ENCODE results near the gene SFN. TPM values are rescaled to one million over a fixed set of nuclear protein-coding genes. Genes with fewer than 3 reads are reported as not detected.

SFN gene
- total and polyA plus RNA-seq, 10 donors: 0.27 to 0.80 (median 0.61) TPM; not detected in 3

DNA sequence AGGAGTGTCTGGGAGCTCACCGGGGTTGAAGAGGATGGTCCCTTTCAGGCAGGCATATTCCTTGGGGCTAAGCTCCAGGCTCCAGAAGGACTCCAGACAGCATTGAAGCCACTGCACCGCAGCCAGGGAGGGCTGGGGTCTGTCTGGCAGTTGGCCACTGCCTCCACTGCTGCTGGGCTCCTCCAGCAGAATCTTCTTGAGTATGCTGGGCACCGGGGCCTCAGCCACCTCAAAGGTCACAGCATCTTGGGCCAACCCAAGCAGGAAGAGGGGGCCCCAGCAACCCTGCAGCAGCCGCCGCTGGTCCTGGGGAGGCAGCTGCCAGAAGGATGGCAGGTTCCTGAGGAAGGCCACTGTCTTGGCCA is 50.4 kb downstream of the SFN start:
- Histone ChIP-seq H3K36me3 (no peaks in the 10 kb centered on the region), H3K27me3 (replicated peaks in 1 of 7) (no peaks in the 10 kb centered on the region), H3K9me3 (no peaks in the 10 kb centered on the region), H3K4me3 (peak overlapping the region; percentile 12 to 70 (median 32)), H3K27ac (peak overlapping the region in 7 of 8 donors; percentile 63 to 88 (median 80)), H3K4me1 (peaks cover 0 to 11% (median 2%) of the 10 kb centered on the region in 6 donors)
- no peak for TF ChIP-seq POLR2AphosphoS5 (IDR thresholded peaks at IDR 0.05)
- TF ChIP-seq, protein P1, sequence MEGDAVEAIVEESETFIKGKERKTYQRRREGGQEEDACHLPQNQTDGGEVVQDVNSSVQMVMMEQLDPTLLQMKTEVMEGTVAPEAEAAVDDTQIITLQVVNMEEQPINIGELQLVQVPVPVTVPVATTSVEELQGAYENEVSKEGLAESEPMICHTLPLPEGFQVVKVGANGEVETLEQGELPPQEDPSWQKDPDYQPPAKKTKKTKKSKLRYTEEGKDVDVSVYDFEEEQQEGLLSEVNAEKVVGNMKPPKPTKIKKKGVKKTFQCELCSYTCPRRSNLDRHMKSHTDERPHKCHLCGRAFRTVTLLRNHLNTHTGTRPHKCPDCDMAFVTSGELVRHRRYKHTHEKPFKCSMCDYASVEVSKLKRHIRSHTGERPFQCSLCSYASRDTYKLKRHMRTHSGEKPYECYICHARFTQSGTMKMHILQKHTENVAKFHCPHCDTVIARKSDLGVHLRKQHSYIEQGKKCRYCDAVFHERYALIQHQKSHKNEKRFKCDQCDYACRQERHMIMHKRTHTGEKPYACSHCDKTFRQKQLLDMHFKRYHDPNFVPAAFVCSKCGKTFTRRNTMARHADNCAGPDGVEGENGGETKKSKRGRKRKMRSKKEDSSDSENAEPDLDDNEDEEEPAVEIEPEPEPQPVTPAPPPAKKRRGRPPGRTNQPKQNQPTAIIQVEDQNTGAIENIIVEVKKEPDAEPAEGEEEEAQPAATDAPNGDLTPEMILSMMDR (IDR thresholded peaks at IDR 0.05 in 8 of 11, conservative IDR thresholded peaks at IDR 0.05 in 3 of 11): no peak
- no peak for TF ChIP-seq POLR2A (IDR thresholded peaks at IDR 0.05)
- 62 to 96% (median 67%) methylated on average over 2 to 5 of the region's 5 CpGs for WGBS, 5 donors
- peak; percentile 65 for DNase-seq
- intact Hi-C loops (cut with DNase I; ENCODE audit: low total_unique reads): no loop called here

Small RNAs within 50 kb of the gene (small RNA-seq; reads per million reads assigned to genes)
- 0 reads per million in 4 donors for gene RN7SL165P

Other genes starting within 250 kb of the SFN start
- 100 to 1,000 TPM in 3 of 7 donors, 10 to 100 TPM in 4; 86.0 to 121 (median 97.4) TPM for gene ARID1A, start 167.1 kb upstream of the SFN start, total RNA-seq
- gene ARID1A, start 167.1 kb upstream of the SFN start, polyA plus RNA-seq: 10 to 100 TPM in 2 of 3 donors, 1 to 10 TPM in 1; 9.8 to 24.2 (median 14.6) TPM
- 10 to 100 TPM in 6 of 7 donors, 1 to 10 TPM in 1; 8.1 to 21.8 (median 12.5) TPM for gene PIGV, start 75.2 kb upstream of the SFN start, total RNA-seq
- gene PIGV, start 75.2 kb upstream of the SFN start, polyA plus RNA-seq: 1 to 10 TPM; 4.8 to 6.6 (median 5.2) TPM
- gene ZDHHC18, start 36.5 kb upstream of the SFN start, total RNA-seq: 10 to 100 TPM; 41.6 to 80.4 (median 54.4) TPM
- gene ZDHHC18, start 36.5 kb upstream of the SFN start, polyA plus RNA-seq: 10 to 100 TPM in 1 of 3 donors, 1 to 10 TPM in 2; 6.2 to 22.0 (median 8.9) TPM
- gene GPN2, start 27.1 kb downstream of the SFN start, total RNA-seq: 10 to 100 TPM; 15.2 to 28.7 (median 21.5) TPM
- 10 to 100 TPM; 11.6 to 15.7 (median 14.2) TPM for gene GPN2, start 27.1 kb downstream of the SFN start, polyA plus RNA-seq
- 10 to 100 TPM; 14.3 to 20.2 (median 17.3) TPM for gene GPATCH3, start 37.3 kb downstream of the SFN start, total RNA-seq
- 10 to 100 TPM; 13.3 to 25.8 (median 19.3) TPM for gene GPATCH3, start 37.3 kb downstream of the SFN start, polyA plus RNA-seq
- gene NR0B2, start 50.8 kb downstream of the SFN start, total RNA-seq: 10 to 100 TPM in 3 of 7 donors, 1 to 10 TPM in 4; 2.6 to 27.1 (median 10.0) TPM
- gene NR0B2, start 50.8 kb downstream of the SFN start, polyA plus RNA-seq: 10 to 100 TPM in 1 of 3 donors, 1 to 10 TPM in 1, under 1 TPM in 1; 0.74 to 10.7 (median 5.6) TPM
- gene NUDC, start 58.6 kb downstream of the SFN start, total RNA-seq: 10 to 100 TPM; 35.7 to 55.7 (median 49.3) TPM
- 10 to 100 TPM; 42.5 to 62.2 (median 48.8) TPM for gene NUDC, start 58.6 kb downstream of the SFN start, polyA plus RNA-seq
- 1 to 10 TPM in 4 of 7 donors, under 1 TPM in 3; 0.44 to 2.1 (median 1.1) TPM for gene KDF1, start 97.3 kb downstream of the SFN start, total RNA-seq
- 1 to 10 TPM in 1 of 3 donors, under 1 TPM in 2; 0.67 to 1.1 (median 0.89) TPM for gene KDF1, start 97.3 kb downstream of the SFN start, polyA plus RNA-seq
- gene TRNP1, start 130.5 kb downstream of the SFN start, total RNA-seq: 10 to 100 TPM in 2 of 7 donors, 1 to 10 TPM in 5; 3.1 to 18.1 (median 6.8) TPM
- 1 to 10 TPM; 3.3 to 9.7 (median 6.1) TPM for gene TRNP1, start 130.5 kb downstream of the SFN start, polyA plus RNA-seq
- under 1 TPM in 6 of 7 donors, not detected in 1; 0.43 to 0.65 (median 0.47) TPM for gene TENT5B, start 149.7 kb downstream of the SFN start, total RNA-seq
- 1 to 10 TPM in 1 of 3 donors, under 1 TPM in 2; 0.41 to 1.0 (median 0.74) TPM for gene TENT5B, start 149.7 kb downstream of the SFN start, polyA plus RNA-seq